GM21786 (cell line): ENCODE data around the gene SECISBP2.
"Not testable (repeated sequence)": the region's sequence is repeated elsewhere in the genome, so short reads cannot be mapped to it uniquely, and the experiment has no call there.

ENCODE experiments used
- ATAC-seq: cut with Tn5 transposase; IDR thresholded peaks from one replicate; pipeline ENCODE4 v1.9.1; 2021; ENCODE audit not compliant: unreplicated experiment

Gene SECISBP2

GRCh38 chr9:89318123-89319014 is at the start of gene SECISBP2:
TSS of gene SECISBP2 (plus strand) at chr9:89318500. CDS start at chr9:89318577, 77 bp downstream.
- ATAC-seq: peak; percentile 90

GRCh38 chr9:89273528-89274279 is 44.6 kb upstream of the SECISBP2 start:
- no peak for ATAC-seq

GRCh38 chr9:89274838-89275237 is 43.5 kb upstream of the SECISBP2 start:
- ATAC-seq: no peak

GRCh38 chr9:89276040-89276439 is 42.3 kb upstream of the SECISBP2 start:
- not testable (repeated sequence) for ATAC-seq

- ATAC-seq: no peak
Measured at GRCh38 chr9:89277043-89277442, 41.3 kb upstream of the SECISBP2 start.

- ATAC-seq: no peak
Measured at GRCh38 chr9:89277454-89277853, 40.8 kb upstream of the SECISBP2 start.

- ATAC-seq: no peak
Measured at GRCh38 chr9:89278551-89278950, 39.7 kb upstream of the SECISBP2 start.

- peak; percentile 50 for ATAC-seq
Measured at GRCh38 chr9:89278997-89279739, 39.1 kb upstream of the SECISBP2 start.

GRCh38 chr9:89281106-89281505 is 37.2 kb upstream of the SECISBP2 start:
- ATAC-seq: no peak

GRCh38 chr9:89282248-89282968 is 35.9 kb upstream of the SECISBP2 start:
- ATAC-seq: not testable (repeated sequence)

- no peak for ATAC-seq
Measured at GRCh38 chr9:89284076-89284475, 34.2 kb upstream of the SECISBP2 start.

GRCh38 chr9:89291741-89292140 is 26.6 kb upstream of the SECISBP2 start:
- no peak for ATAC-seq

GRCh38 chr9:89293014-89293413 is 25.3 kb upstream of the SECISBP2 start:
- no peak for ATAC-seq

GRCh38 chr9:89295400-89295799 is 22.9 kb upstream of the SECISBP2 start:
- no peak for ATAC-seq

- not testable (repeated sequence) for ATAC-seq
Measured at GRCh38 chr9:89301996-89302395, 16.3 kb upstream of the SECISBP2 start.

GRCh38 chr9:89304020-89304833 is 14.1 kb upstream of the SECISBP2 start:
- ATAC-seq: no peak

GRCh38 chr9:89304834-89305188 is 13.5 kb upstream of the SECISBP2 start:
- no peak for ATAC-seq

GRCh38 chr9:89305868-89306267 is 12.4 kb upstream of the SECISBP2 start:
- no peak for ATAC-seq

- ATAC-seq: no peak
Measured at GRCh38 chr9:89309166-89309565, 9.1 kb upstream of the SECISBP2 start.
